WI38 (cell line): ENCODE results near the gene AKT3.

Experiments used
- H3K4me3 ChIP-seq: 2 replicates; pipeline ENCODE4 v1.5.1; 2011; ENCODE audit warnings: low read depth, mild to moderate bottlenecking, control low read depth, low read length
- TF ChIP-seq, protein P1 (sequence below): IDR thresholded peaks from 2 replicates; pipeline ENCODE4 v1.5.1; 2012; ENCODE audit warnings: low read depth, mild to moderate bottlenecking, control low read depth, low read length

AKT3 gene

DNA sequence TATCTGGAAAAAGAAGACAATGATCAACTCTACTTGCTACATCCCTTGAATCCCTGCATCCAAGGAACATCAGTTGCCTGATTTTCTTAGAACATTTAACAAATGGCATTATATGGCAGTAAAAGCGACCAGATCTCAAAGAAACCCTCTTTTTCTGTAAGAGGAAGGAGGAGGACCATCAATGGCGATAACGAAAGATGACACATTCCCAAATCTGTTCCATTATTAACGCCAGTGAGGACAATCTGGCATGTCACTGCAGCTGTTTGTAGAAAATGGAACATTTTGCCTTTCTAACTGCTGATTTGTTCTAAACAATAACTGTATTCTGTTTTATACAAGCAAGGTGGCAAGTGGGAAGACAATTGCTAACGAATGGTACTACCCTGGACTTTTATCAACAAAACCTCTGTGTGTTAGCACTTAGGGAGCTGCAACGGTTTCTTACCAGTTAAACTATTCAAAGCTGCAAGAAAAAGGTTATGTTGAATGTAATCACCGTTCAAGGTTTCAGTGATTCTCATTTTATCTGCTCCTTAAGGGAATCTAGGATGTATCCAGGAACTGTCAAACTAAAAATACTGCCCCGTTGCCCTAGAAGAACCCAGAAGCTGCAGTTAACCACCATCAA is 342.3 kb downstream of the AKT3 start:
- no peak overlapping the region for H3K4me3 ChIP-seq
- TF ChIP-seq, protein P1, sequence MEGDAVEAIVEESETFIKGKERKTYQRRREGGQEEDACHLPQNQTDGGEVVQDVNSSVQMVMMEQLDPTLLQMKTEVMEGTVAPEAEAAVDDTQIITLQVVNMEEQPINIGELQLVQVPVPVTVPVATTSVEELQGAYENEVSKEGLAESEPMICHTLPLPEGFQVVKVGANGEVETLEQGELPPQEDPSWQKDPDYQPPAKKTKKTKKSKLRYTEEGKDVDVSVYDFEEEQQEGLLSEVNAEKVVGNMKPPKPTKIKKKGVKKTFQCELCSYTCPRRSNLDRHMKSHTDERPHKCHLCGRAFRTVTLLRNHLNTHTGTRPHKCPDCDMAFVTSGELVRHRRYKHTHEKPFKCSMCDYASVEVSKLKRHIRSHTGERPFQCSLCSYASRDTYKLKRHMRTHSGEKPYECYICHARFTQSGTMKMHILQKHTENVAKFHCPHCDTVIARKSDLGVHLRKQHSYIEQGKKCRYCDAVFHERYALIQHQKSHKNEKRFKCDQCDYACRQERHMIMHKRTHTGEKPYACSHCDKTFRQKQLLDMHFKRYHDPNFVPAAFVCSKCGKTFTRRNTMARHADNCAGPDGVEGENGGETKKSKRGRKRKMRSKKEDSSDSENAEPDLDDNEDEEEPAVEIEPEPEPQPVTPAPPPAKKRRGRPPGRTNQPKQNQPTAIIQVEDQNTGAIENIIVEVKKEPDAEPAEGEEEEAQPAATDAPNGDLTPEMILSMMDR: no peak

GRCh38 chr1:243507001-243507671 is 342.9 kb downstream of the AKT3 start:
- TF ChIP-seq, protein P1: no peak
- no peak overlapping the region for H3K4me3 ChIP-seq

DNA sequence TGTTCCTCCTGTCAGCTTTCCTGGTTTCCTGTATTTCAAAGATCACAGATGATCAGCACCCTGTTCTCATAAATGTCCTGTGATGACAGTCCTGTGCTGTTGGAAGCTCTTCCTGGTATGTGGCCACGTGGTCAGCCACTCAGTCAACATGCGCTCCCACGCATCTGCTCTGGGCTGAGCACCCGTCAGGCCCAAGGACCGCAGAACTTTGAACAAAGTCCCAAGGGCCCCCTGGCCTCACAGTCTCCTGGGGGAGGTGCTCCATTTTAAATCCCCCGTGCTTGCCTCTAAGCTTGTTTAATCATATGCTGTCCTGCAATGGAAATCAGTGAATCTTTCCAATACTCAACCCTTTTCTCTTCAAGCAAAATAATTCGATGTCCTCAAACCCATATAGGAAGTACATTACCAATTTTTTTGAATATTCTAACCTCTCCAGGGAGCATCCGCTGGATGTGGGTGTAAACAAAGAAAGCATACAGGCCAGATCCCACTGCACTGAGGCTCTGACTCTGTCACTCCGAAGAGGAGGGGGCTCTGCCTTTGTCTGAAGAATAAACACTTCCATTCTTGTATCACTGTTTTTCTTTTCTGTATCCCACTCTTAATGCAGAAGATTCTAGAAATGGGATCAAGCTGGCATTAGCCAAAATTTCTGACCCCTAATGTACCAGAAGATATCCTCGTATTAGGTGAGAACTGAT is 343.9 kb downstream of the AKT3 start:
- TF ChIP-seq, protein P1: no peak

GRCh38 chr1:243503155-243503554 is 346.9 kb downstream of the AKT3 start:
- no peak overlapping the region for H3K4me3 ChIP-seq
- TF ChIP-seq, protein P1: no peak

More for the DNA sequence above, 343.9 kb downstream of the AKT3 start:
- no peak overlapping the region for H3K4me3 ChIP-seq

DNA sequence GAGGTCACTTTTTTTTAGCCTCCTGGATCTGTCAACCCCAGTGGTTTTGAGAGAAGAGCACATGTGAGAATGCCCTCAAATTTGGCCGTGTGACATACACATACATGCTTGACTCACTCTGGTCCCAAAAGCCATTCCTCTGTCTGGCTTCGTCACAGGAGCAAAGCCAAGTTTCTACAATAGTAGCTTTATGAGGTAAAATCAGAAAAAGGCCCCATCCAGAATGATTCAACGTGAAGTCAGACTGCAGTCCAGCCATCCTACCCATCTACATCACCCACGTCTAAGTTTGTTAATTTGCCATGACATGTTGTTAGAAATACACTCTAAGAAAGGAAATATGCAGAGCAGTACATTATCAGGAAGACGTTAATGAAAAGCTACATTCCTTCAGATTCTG is 349.0 kb downstream of the AKT3 start:
- no peak overlapping the region for H3K4me3 ChIP-seq
- TF ChIP-seq, protein P1: no peak

DNA sequence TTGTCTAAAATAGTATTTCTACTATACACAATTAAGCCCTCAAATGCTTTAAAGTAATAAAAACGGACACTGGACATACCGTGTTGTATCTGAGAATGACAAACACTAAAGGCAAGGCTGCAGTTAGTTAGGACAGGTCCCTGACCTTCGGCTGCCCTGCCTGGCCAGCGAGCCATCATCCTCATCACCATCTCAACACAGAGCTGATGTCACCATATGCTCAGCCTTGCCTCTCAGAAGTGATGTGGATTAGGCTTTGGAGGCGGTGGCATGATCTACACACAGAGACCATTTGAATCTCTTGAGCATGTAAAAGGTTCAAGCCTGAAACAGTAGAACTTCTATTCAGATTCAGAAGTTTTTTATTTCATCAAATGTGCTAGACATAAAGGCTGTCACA is 349.5 kb downstream of the AKT3 start:
- TF ChIP-seq, protein P1: no peak
- no peak overlapping the region for H3K4me3 ChIP-seq

- TF ChIP-seq, protein P1: no peak
Measured at GRCh38 chr1:243499711-243500110, 350.3 kb downstream of the AKT3 start.

More at GRCh38 chr1:243499711-243500110, 350.3 kb downstream of the AKT3 start:
- no peak overlapping the region for H3K4me3 ChIP-seq
